Fibroblast of villous mesenchyme (primary cell): Measurements from ENCODE around the gene PIM3. TPM values are rescaled to one million over a fixed set of nuclear protein-coding genes. Genes with fewer than 3 reads are reported as not detected.

Source experiments
- DNase-seq: peaks from one replicate; pipeline ENCODE4 v3.0.0-alpha.2; 2010; ENCODE audit warnings: low read depth
- H3K4me3 ChIP-seq: 2 replicates; pipeline ENCODE4 v1.5.1; 2011; ENCODE audit warnings: low read depth, mild to moderate bottlenecking, low read length
- CTCF ChIP-seq: IDR thresholded peaks from 2 replicates; pipeline ENCODE4 v1.5.1; 2012; ENCODE audit warnings: low read depth, mild to moderate bottlenecking, low read length; ENCODE audit not compliant: insufficient read depth
- small RNA-seq: library from RNA; depleted of rRNA; stranded (forward); fragments of <200 nt; gene quantifications from one replicate; pipeline ENCODE3, GENCODE V24; 2012
- total RNA-seq: library from RNA; depleted of rRNA; stranded (reverse); fragments of >200 nt; gene quantifications from 2 replicates; pipeline ENCODE4 v1.2.3, GENCODE V29; 2012

Gene PIM3
- total RNA-seq, 1 donor = 32.0 TPM

GRCh38 chr22:50011447-50012210 is 51.1 kb downstream of the PIM3 start:
- no peak for TF ChIP-seq CTCF
- DNase-seq = no peak
- H3K4me3 ChIP-seq = no peak overlapping the region

- DNase-seq = peak; percentile 38
- H3K4me3 ChIP-seq = no peak within 1 kb of the TSS
- peak; percentile 33 for TF ChIP-seq CTCF
Measured at GRCh38 chr22:50012211-50013181, 51.9 kb downstream of the PIM3 start, which contains the start of gene IL17REL. Gene IL17REL, minus strand, starts transcription at chr22:50012765. Its CDS starts 119 bp downstream, at chr22:50012646.

Small RNA genes within 50 kb of the gene (small RNA-seq; reads per million reads assigned to genes)
- gene MIR6821 = not detected

Other genes with a start within 250 kb of the PIM3 start
- gene BRD1, start 132.9 kb upstream of the PIM3 start, total RNA-seq = 29.3 and 29.8 TPM in 2 replicates
- gene ZBED4, start 106.9 kb upstream of the PIM3 start, total RNA-seq = 10.6 and 13.4 TPM in 2 replicates
- gene ALG12, start 42.3 kb upstream of the PIM3 start, total RNA-seq = 17.1 and 20.3 TPM in 2 replicates
- gene CRELD2, start 42.1 kb upstream of the PIM3 start, total RNA-seq = 53.1 and 58.9 TPM in 2 replicates
- gene IL17REL, start 52.0 kb downstream of the PIM3 start, total RNA-seq = under 0.01 TPM in 1 of 2 replicates, not detected in the other
- not detected in 2 replicates for gene TTLL8, start 97.5 kb downstream of the PIM3 start, total RNA-seq
- gene MLC1, start 124.7 kb downstream of the PIM3 start, total RNA-seq = under 0.01 TPM in 2 replicates
- gene MOV10L1, start 129.2 kb downstream of the PIM3 start, total RNA-seq = 9.7 and 10.8 TPM in 2 replicates
- 0.32 and 0.43 TPM in 2 replicates for gene PANX2, start 210.0 kb downstream of the PIM3 start, total RNA-seq
- gene TRABD, start 225.1 kb downstream of the PIM3 start, total RNA-seq = 21.6 and 27.4 TPM in 2 replicates
- 18.0 and 20.7 TPM in 2 replicates for gene SELENOO, start 240.2 kb downstream of the PIM3 start, total RNA-seq